Bronchial epithelial cell (primary cell): Measurements from ENCODE around the gene CACNA1F. TPM values are rescaled to one million over a fixed set of nuclear protein-coding genes. Genes with fewer than 3 reads are reported as not detected.

Experiments used
- DNase-seq: peaks from one replicate; pipeline ENCODE4 v3.0.0-alpha.2; 2010; ENCODE audit warnings: low read depth
- FAIRE-seq: peaks from 2 replicates; lab custom pipeline; 2011; peaks lifted over from hg19 to GRCh38; lab: Jason Lieb, UNC
- H3K27me3 ChIP-seq: 2 replicates; pipeline ENCODE4 v1.5.1; 2011; ENCODE audit warnings: low read length; ENCODE audit not compliant: control insufficient read depth, insufficient read depth
- H3K36me3 ChIP-seq: 2 replicates; pipeline ENCODE4 v1.5.1; 2011; ENCODE audit warnings: low read length; ENCODE audit not compliant: control insufficient read depth, insufficient read depth
- H3K4me3 ChIP-seq: 2 replicates; pipeline ENCODE4 v1.5.1; 2011; ENCODE audit warnings: mild to moderate bottlenecking, low read depth, low read length, control low read depth
- CTCF ChIP-seq: IDR thresholded peaks from 2 replicates; pipeline ENCODE4 v1.5.1; 2011; ENCODE audit warnings: mild to moderate bottlenecking, moderate library complexity, low read length, control low read depth, inconsistent platforms; ENCODE audit not compliant: insufficient read depth, severe bottlenecking
- total RNA-seq: library from RNA; depleted of rRNA; stranded (reverse); fragments of >200 nt; gene quantifications from 2 replicates; pipeline ENCODE4 v1.2.1, GENCODE V29; 2014

Gene CACNA1F
- total RNA-seq, 1 donor from 2014 or later = under 0.01 TPM

- Histone ChIP-seq H3K4me3 (peak overlapping the region; percentile 40), H3K27me3 (no peaks in the 10 kb centered on the region), H3K36me3 (no peaks in the 10 kb centered on the region)
- FAIRE-seq = no peak
- DNase-seq = peak; percentile 57
- peak; percentile 57 for TF ChIP-seq CTCF
These were observed 69.4 kb downstream of the CACNA1F start for GRCh38 chrX:49163555-49164419.

GRCh38 chrX:49162620-49163019 lies 70.5 kb downstream of the CACNA1F start, which contains the start of gene MAGIX:
TSS of gene MAGIX (plus strand) at chrX:49162758. CDS start at chrX:49162890, 132 bp downstream.
- H3K4me3 ChIP-seq = peak within 1 kb of the TSS; percentile 40
- no peaks in the 10 kb centered on the region for H3K27me3 ChIP-seq
- DNase-seq (no peak), FAIRE-seq (no peak)
- TF ChIP-seq CTCF = no peak
- H3K36me3 ChIP-seq = no peaks in the 10 kb centered on the region

GRCh38 chrX:49161632-49162031 lies 71.5 kb downstream of the CACNA1F start:
- no peak overlapping the region for H3K4me3 ChIP-seq
- no peak for DNase-seq
- no peaks in the 10 kb centered on the region for H3K27me3 ChIP-seq
- no peak for TF ChIP-seq CTCF
- FAIRE-seq = no peak
- no peaks in the 10 kb centered on the region for H3K36me3 ChIP-seq

- DNase-seq (no peak), FAIRE-seq (no peak)
- Histone ChIP-seq H3K27me3 (no peaks in the 10 kb centered on the region), H3K4me3 (no peak overlapping the region), H3K36me3 (no peaks in the 10 kb centered on the region)
- TF ChIP-seq CTCF = no peak
These were observed 72.2 kb downstream of the CACNA1F start for GRCh38 chrX:49160908-49161307.

GRCh38 chrX:49157194-49157593 lies 75.9 kb downstream of the CACNA1F start:
- H3K27me3 ChIP-seq = no peaks in the 10 kb centered on the region
- FAIRE-seq (no peak), DNase-seq (no peak)
- H3K36me3 ChIP-seq = no peaks in the 10 kb centered on the region
- no peak overlapping the region for H3K4me3 ChIP-seq
- no peak for TF ChIP-seq CTCF
